Measurements from ENCODE around the gene SYNGR3. TPM values are rescaled to one million over a fixed set of nuclear protein-coding genes. Genes with fewer than 3 reads are reported as not detected.

SYNGR3 gene
- total RNA-seq, 4 donors from 2014 or later: 2.7 to 4.8 (median 2.9) TPM; not detected in 1

GRCh38 chr16:2025878-2026460, 36.2 kb downstream of the SYNGR3 start:
- Histone ChIP-seq H3K36me3 (no peaks in the 10 kb centered on the region), H3K27ac (peak overlapping the region; percentile 61 to 84 (median 66)), H3K27me3 (peaks cover 9% of the 10 kb centered on the region), H3K9me3 (no peaks in the 10 kb centered on the region), H3K4me1 (peaks cover 9 to 39% (median 26%) of the 10 kb centered on the region in 4 donors), H3K4me3 (peak overlapping the region in 3 of 4 donors; percentile 50 to 79 (median 68))
- in situ Hi-C loops (cut with MboI; ENCODE audit: low pct_ligation_motif_present in 1 of 4, low pct_unique_long_range_greater_than_20kb in 1 of 4, low sequenced_read_pairs in 3 of 4): loop anchor here in 2 of 4 donors (10.0 kb wide), 1 partner anchor 119 kb away; the partner anchor contains the start of gene RAB26 (in 2 of the 2)
- intact Hi-C loops (cut with DNase I; ENCODE audit: low total_unique reads): loop anchor here (5.0 kb wide), 1 partner anchor 126 kb away; no protein-coding TSS in a partner anchor
- no peak for TF ChIP-seq CTCF (IDR thresholded peaks at IDR 0.05)
- no peak for TF ChIP-seq POLR2A (IDR thresholded peaks at IDR 0.05)
- TF ChIP-seq POLR2AphosphoS5 (IDR thresholded peaks at IDR 0.05): no peak
- TF ChIP-seq EP300 (IDR thresholded peaks at IDR 0.05; ENCODE audit: low read depth): no peak
- DNase-seq: no peak
- 63% methylated on average over 16 of the region's 16 CpGs; no CpG with 5 or more reads in 1 of the 2 donors for WGBS, 2 donors (ENCODE audit: low coverage in 1 of 2)

GRCh38 chr16:2026461-2027023, 36.8 kb downstream of the SYNGR3 start, which contains the start of gene NHERF2:
TSS of gene NHERF2 (plus strand) at chr16:2026902. CDS start at chr16:2027006, 104 bp downstream.
- no peaks in the 10 kb centered on the region for H3K36me3 ChIP-seq
- TF ChIP-seq POLR2A (IDR thresholded peaks at IDR 0.05): no peak
- no peak for TF ChIP-seq POLR2AphosphoS5 (IDR thresholded peaks at IDR 0.05)
- intact Hi-C loops (cut with DNase I; ENCODE audit: low total_unique reads) (loop anchor here (5.0 kb wide), 1 partner anchor 126 kb away; no protein-coding TSS in a partner anchor), in situ Hi-C loops (cut with MboI; ENCODE audit: low pct_ligation_motif_present in 1 of 4, low pct_unique_long_range_greater_than_20kb in 1 of 4, low sequenced_read_pairs in 3 of 4) (loop anchor here in 2 of 4 donors (10.0 kb wide), 1 partner anchor 118 kb away; the partner anchor contains the start of gene RAB26 (in 2 of the 2))
- H3K4me3 ChIP-seq: peak within 1 kb of the TSS; percentile 57 to 79 (median 65)
- 20% methylated on average over 17 of the region's 59 CpGs; no CpG with 5 or more reads in 1 of the 2 donors for WGBS, 2 donors (ENCODE audit: low coverage in 1 of 2)
- H3K4me1 ChIP-seq: peaks cover 9 to 39% (median 26%) of the 10 kb centered on the region in 4 donors
- peak within 1 kb of the TSS; percentile 72 to 84 (median 82) for H3K27ac ChIP-seq
- DNase-seq: peak; percentile 57
- no peaks in the 10 kb centered on the region for H3K9me3 ChIP-seq
- H3K27me3 ChIP-seq: peaks cover 4% of the 10 kb centered on the region

GRCh38 chr16:2027024-2028010, 37.5 kb downstream of the SYNGR3 start:
- WGBS, 2 donors (ENCODE audit: low coverage in 1 of 2): 4 to 12% methylated on average over 9 to 49 of the region's 76 CpGs
- no peaks in the 10 kb centered on the region for H3K36me3 ChIP-seq
- H3K9me3 ChIP-seq: no peaks in the 10 kb centered on the region
- H3K4me1 ChIP-seq: peaks cover 9 to 39% (median 27%) of the 10 kb centered on the region in 4 donors
- intact Hi-C loops (cut with DNase I; ENCODE audit: low total_unique reads): loop anchor here (5.0 kb wide), 1 partner anchor 125 kb away; no protein-coding TSS in a partner anchor
- no peaks in the 10 kb centered on the region for H3K27me3 ChIP-seq
- no peak for DNase-seq
- in situ Hi-C loops (cut with MboI; ENCODE audit: low pct_ligation_motif_present in 1 of 4, low pct_unique_long_range_greater_than_20kb in 1 of 4, low sequenced_read_pairs in 3 of 4): loop anchor here in 2 of 4 donors (10.0 kb wide), 1 partner anchor 117 kb away; the partner anchor contains the start of gene RAB26 (in 2 of the 2)
- peak overlapping the region; percentile 57 to 79 (median 65) for H3K4me3 ChIP-seq
- no peak for TF ChIP-seq CTCF (IDR thresholded peaks at IDR 0.05)
- TF ChIP-seq POLR2AphosphoS5 (IDR thresholded peaks at IDR 0.05): no peak
- no peak for TF ChIP-seq POLR2A (IDR thresholded peaks at IDR 0.05)
- no peak for TF ChIP-seq EP300 (IDR thresholded peaks at IDR 0.05; ENCODE audit: low read depth)
- peak overlapping the region; percentile 72 to 84 (median 82) for H3K27ac ChIP-seq

- Histone ChIP-seq H3K36me3 (no peaks in the 10 kb centered on the region), H3K9me3 (no peaks in the 10 kb centered on the region), H3K4me1 (peaks cover 5 to 39% (median 27%) of the 10 kb centered on the region in 4 donors), H3K27ac (peak overlapping the region in 3 of 4 donors; percentile 81 to 84 (median 84)), H3K4me3 (peak overlapping the region in 2 of 4 donors; percentile 62 to 79), H3K27me3 (no peaks in the 10 kb centered on the region)
- 71% methylated on average over 3 of the region's 3 CpGs; no CpG with 5 or more reads in 1 of the 2 donors for WGBS, 2 donors (ENCODE audit: low coverage in 1 of 2)
- no peak for DNase-seq
- in situ Hi-C loops (cut with MboI; ENCODE audit: low pct_ligation_motif_present in 1 of 4, low pct_unique_long_range_greater_than_20kb in 1 of 4, low sequenced_read_pairs in 3 of 4) (loop anchor here in 2 of 4 donors (10.0 kb wide), 1 partner anchor 117 kb away; the partner anchor contains the start of gene RAB26 (in 2 of the 2)), intact Hi-C loops (cut with DNase I; ENCODE audit: low total_unique reads) (loop anchor here (5.0 kb wide), 1 partner anchor 124 kb away; no protein-coding TSS in a partner anchor)
- TF ChIP-seq CTCF (IDR thresholded peaks at IDR 0.05) (no peak), EP300 (IDR thresholded peaks at IDR 0.05; ENCODE audit: low read depth) (no peak), POLR2AphosphoS5 (IDR thresholded peaks at IDR 0.05) (no peak), POLR2A (IDR thresholded peaks at IDR 0.05) (no peak)
These were observed 38.4 kb downstream of the SYNGR3 start for GRCh38 chr16:2028146-2028545.
